Skeletal muscle cell (primary cell): ENCODE data around the gene NCAPD3.

ENCODE experiments used
- DNase-seq: peaks from one replicate; pipeline ENCODE4 v3.0.0-alpha.2; 2010; ENCODE audit warnings: low read depth
- H3K4me3 ChIP-seq: 2 replicates; pipeline ENCODE4 v1.5.1; 2011; ENCODE audit warnings: low read depth, mild to moderate bottlenecking, control low read depth, low read length, moderate library complexity

The NCAPD3 gene

DNA sequence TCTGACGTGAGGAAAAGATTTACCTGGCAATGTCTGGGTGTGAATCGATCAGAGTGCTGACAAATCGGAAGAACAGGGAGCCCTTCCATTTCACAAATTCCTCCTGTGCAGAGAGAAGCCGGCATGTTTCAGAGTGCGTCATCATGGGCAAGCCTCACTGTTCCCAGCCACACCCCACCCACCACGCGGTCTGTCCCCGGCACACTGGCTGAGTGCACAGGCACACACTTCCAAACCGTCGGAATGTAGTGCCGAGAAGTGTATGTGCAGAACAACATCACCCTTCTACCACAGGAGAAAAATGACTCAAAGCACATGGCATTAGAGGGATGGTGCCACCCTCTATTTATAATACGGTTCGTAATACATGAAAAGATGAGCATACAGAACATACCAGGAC is 47.5 kb downstream of the NCAPD3 start:
- DNase-seq, result no peak
- H3K4me3 ChIP-seq, result no peak overlapping the region

DNA sequence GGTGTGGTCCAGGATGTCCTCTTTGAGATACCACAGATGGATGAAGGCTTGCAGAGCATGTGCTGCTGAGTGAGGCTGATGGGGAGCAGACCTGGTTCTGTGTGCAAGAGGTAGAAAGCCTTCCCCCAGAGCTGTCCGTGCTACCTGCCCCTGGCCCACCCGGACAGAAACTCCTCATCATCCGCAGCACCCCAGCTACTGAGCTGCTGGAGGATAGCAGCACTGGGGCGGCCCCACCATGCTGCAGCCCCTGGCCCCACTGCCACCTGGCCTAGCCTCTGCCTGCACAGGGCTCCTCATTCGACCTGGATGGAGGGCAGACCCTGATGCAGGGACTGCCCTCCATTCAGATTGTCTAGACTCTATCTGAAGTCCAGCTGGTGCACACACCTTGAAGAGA is 50.5 kb downstream of the NCAPD3 start:
- no peak for DNase-seq
- no peak overlapping the region for H3K4me3 ChIP-seq

DNA sequence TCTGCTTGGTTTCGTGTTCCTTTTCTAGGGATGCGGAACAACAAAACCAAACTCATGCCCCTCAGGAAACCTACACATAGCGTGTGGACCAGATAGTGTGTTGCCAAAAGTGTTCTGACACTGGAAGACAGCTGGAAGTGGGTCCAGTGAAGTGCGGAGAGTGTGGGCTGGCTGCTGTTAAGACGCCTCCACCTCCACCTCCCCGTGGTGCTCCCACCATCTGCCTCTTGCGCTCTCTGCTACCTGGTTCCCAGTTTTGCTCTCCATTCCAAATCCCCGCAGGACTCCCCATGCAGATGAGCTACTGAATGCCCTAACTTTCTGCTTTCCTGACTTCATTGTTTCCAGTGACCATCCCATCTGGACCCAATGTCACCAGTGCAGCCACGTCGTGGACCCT is 51.8 kb downstream of the NCAPD3 start:
- no peak for DNase-seq
- H3K4me3 ChIP-seq, result no peak overlapping the region

DNA sequence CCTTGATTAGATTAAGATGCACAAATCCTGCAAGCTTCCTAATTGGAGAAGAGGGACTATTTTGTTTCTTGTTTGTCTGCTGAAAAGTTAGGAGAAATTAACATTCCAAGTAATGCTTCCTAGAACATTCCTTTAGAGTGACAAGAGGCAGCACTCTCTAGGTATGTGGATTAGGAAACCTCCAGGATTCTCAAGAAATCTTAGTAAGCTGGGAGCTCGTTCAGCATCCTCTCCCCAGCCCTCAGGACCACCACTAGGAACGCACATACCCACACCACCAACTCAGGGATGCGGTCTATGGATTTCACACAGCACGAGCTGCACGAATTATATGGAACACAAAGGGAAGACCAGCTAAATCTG is 52.9 kb downstream of the NCAPD3 start:
- DNase-seq, result no peak
- H3K4me3 ChIP-seq, result no peak overlapping the region

DNA sequence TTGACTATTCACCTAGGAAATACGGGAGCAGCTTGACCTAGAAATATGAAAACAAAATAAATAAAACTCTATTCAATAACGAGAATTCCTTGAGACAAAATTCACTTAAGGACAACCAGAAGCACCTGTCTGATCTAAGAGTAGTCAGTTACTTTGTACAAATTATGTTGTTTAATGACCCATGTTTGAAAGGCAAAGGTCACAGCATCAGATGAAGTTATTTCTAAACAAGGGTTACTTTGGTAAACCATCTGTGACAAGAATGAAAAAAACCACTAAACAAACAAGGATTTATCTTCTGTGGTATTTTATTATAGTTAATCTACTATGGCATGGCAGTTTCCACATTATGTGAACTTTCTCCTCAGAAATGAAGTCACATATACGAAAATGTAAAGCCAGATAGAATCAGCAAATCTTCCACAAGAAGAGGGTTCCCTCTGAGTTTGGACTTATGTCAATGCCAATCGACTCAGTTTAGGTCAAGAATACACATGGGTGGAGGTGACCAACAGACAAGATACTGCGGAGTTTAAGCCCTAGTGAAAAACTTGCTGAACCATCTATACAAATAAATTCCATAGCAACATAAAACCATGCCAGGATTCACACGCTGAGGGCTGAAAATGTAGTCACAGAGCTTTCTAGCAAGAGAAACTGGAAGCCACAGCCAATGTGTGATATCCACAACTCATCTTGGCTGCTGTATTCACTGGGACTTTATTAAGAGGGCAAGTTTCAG is 53.4 kb downstream of the NCAPD3 start:
- no peak for DNase-seq
- no peak overlapping the region for H3K4me3 ChIP-seq

DNA sequence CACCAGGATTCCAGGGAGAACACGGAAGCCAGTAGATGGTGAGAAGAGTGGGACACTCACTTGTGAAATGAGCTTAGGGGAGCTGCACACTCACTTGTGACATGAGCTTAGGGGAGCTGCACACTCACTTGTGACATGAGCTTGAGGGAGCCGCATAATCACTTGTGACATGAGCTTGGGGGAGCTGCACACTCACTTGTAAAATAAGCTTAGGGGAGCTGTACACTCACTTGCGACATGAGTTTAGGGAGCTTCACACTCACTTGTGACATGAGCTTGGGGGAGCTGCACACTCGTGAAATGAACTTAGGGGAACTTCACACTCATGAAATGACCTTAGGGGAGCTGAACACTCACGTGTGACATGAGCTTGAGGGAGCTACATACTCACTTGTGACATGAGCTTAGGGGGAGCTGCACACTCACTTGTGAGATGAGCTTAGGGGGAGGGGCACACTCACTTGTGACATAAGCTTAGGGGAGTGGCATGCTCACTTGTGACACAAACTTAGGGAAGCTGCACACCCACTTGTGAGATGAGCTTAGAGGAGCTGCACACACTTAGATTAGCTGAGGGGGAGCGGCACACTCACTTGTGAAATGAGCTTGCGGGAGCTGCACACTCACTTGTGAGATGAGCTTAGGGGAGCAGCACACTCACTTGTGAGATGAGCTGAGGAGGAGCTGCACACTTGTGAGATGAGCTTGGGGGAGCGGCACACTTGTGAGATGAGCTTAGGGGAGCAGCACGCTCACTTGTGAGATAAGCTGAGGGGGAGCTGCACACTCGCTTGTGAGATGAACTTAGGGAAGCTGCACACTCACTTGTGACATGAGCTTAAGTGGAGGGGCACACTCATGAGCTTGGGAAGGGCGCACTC is 59.0 kb downstream of the NCAPD3 start:
- H3K4me3 ChIP-seq, result no peak overlapping the region
- DNase-seq, result no peak

DNA sequence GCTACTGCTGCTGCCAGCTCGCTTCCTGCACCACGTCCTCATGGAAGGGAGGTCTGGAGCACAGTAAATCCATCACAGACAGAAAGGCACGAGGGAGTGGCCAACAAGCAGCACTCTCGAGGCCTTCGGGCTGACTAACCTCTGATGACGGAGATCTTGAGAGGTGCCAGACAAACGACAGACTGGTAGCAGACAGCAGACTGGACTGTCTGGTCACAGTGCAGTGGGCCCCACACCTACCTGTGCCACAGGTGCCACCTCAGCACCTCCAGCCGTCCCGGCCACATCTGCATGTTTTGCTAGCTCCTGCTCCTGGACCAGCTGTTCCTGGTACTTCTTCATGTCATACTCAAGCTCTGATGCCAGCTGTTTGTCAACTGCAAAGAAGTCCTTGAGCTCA is 64.1 kb downstream of the NCAPD3 start:
- no peak overlapping the region for H3K4me3 ChIP-seq
- DNase-seq, result no peak

DNA sequence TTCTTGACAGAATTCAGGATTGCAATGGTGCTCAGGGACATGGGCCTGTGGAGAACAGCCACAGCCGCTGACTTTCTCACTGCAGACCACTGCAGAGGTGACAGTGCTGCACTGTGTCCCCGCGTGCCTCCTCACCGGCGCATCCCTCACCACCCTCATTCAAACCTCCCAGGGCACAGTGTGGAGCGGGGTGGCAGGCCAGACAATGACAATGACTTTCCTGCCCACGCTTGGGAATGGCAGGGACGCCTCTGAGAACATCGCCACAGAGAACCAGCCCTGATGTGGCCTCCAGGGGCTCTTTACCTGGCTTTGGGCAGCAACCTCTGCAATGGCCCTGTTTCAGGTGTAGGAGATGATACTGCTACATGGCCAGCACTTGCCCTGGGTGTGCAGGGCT is 65.7 kb downstream of the NCAPD3 start:
- no peak overlapping the region for H3K4me3 ChIP-seq
- DNase-seq, result no peak

DNA sequence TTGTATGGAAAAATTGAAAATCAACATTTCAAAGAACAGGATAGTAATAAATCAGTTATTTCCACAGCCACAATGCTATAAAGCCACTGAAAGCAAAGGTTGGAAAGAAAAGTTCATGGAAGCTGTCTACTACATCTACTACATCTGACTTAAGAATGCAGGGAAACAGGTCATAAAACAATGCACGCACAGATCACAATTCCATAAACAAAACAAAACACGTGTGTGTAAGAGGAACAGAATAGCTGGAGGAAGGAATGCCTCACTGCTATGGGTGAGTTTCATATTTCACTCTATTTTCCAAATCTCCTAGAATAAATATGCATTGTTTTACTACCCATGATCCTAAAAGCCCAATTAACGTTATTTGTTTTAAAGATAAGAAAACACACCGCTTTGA is 66.3 kb downstream of the NCAPD3 start:
- no peak for DNase-seq
- no peak overlapping the region for H3K4me3 ChIP-seq

DNA sequence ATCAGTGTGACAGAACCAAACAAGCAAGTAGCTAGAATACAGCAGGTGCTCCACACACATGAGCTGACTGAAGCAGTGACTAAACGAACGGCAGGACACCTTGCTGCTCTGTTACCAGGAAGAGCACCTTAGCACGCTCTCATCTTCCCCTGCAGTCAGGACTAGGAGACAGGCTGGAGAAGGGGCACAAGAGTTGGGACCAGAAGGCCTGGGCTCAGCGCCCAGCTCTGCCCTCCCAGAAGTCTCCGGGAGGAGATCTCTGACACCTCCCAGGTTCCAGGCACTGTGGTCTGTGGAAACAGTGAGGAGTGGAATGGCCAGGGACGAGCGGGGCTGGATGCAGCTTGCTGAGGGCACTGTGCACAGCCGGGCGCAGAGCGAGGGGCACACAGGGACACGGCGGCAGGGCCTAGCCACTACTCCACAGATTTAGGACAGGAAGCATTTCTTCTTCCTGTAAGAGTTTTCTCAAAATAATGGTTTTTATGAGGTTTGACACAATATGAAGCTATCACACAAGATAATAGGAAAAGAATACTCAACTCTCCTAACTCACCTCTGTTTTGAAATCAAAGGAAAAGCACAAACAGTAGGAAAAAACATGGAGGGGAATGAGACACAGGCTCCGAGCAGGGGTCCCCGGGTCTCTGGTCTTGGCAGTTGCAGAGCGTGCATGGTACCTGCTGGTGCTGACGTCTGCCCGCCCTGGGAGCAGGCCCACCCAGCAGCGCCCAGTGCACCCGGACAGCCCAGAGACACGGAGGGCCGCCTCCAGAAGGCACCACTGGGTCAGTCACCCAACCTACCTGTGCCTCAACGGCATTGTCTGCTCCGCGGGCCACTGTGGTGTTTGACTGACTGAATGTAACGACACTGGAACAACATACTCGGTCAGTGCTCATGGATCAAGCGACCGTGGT is 67.6 kb downstream of the NCAPD3 start:
- no peak overlapping the region for H3K4me3 ChIP-seq
- DNase-seq, result no peak

DNA sequence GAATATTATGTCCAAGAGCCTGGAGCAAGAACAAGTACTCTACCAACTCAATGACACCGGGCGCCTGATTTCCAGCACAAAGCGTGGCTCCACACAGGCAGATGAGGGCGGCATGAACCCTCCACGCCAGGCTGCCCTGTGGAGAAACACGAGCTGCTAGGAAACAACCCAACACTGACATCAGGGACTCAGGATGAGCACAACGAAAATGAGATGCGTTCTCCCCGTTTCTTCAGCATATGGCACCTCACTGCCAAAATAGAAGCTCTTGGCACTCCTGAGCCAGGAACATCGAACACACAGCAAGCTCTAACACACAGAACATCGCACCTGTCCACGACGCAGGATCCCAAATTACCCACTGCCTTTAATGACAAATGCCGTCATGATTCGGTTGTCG is 68.3 kb downstream of the NCAPD3 start:
- H3K4me3 ChIP-seq, result no peak overlapping the region
- no peak for DNase-seq

DNA sequence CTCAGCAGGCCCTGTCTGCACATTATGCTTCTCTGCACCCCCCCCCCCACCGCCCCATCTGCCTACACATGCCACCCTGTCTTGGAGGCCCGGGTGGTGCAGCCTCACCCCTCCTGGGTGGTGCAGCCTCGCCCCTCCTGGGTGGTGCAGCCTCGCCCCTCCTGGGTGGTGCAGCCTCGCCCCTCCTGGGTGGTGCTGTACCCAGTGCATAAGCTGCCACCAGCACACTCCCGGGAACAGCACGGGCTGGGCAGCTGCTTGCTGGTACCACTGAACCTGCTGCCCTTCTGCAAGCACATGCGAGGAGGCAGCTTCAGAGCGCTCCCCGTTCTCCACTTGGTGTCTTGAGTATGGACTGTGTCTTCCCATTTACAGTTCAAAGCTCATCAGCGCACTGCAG is 69.3 kb downstream of the NCAPD3 start:
- DNase-seq, result no peak
- no peak overlapping the region for H3K4me3 ChIP-seq

DNA sequence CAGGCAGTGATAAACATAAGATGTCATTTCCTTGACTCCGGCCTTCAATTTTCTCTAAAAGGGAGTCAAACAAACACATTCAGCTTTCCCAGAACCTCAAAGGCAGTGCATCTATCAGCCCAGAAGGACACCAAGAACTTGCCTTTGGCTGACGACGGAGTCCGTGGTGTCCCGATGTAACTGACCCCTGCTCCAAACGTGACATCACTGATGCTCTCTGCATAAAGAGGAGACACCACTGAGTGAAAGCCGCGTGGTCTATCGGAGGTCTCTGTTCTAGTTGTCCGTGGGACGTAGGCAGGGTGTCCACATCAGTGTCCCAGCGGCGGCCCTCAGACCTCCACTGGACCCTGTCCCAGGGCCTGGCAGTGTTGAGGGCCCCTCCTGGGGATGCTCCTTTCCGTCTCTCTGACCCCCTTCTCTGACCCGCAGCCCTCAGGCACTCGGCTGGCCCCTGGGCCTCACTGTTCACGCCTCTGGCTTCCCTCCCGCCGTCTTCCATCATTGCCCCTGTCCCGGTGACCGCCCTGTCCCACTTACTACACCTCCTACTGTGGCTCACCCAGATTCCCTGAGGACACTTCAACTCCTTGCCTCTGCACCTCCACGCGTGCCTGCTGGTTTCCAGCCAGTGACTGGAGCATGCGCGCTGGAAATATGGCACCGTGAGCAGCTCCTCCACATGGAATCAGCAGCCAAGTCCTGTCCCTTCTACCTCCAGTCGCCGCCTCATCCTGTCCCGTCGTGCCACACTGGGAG is 70.4 kb downstream of the NCAPD3 start:
- no peak overlapping the region for H3K4me3 ChIP-seq
- DNase-seq, result no peak

DNA sequence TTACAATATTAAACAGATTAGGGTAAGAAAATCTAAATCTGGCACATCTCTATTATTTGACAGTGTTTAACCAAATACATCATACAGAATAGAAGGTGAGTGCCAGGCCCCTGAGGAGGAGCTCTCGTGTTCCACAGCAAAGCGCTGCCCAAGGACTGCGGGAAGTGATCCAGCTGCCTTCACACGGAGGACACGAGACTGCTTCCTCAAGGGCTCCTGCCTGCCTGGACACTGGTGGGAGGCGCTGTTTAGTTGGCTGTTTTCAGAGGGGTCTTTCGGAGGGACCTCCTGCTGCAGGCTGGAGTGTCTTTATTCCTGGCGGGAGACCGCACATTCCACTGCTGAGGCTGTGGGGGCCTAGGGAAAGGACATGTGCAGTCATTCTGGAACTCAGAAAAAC is 71.1 kb downstream of the NCAPD3 start:
- no peak overlapping the region for H3K4me3 ChIP-seq
- DNase-seq, result no peak

DNA sequence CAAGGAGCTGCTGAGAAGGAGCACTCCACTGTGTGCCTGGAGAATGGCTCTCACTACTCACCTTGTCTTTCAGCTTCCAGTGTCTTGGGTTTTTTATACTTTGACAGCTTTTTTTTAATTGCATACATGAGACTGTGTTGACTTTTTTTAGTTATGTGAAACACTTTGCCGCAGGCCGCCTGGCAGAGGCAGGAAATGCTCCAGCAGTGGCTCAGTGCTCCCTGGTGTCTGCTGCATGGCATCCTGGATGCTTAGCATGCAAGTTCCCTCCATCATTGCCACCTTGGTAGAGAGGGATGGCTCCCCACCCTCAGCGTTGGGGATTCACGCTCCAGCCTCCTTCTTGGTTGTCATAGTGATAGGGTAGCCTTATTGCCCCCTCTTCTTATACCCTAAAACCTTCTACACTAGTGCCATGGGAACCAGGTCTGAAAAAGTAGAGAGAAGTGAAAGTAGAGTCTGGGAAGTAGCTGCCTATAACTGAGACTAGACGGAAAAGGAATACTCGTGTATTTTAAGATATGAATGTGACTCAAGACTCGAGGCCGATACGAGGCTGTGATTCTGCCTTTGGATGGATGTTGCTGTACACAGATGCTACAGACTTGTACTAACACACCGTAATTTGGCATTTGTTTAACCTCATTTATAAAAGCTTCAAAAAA is 72.6 kb downstream of the NCAPD3 start:
- H3K4me3 ChIP-seq, result no peak overlapping the region
- DNase-seq, result no peak

DNA sequence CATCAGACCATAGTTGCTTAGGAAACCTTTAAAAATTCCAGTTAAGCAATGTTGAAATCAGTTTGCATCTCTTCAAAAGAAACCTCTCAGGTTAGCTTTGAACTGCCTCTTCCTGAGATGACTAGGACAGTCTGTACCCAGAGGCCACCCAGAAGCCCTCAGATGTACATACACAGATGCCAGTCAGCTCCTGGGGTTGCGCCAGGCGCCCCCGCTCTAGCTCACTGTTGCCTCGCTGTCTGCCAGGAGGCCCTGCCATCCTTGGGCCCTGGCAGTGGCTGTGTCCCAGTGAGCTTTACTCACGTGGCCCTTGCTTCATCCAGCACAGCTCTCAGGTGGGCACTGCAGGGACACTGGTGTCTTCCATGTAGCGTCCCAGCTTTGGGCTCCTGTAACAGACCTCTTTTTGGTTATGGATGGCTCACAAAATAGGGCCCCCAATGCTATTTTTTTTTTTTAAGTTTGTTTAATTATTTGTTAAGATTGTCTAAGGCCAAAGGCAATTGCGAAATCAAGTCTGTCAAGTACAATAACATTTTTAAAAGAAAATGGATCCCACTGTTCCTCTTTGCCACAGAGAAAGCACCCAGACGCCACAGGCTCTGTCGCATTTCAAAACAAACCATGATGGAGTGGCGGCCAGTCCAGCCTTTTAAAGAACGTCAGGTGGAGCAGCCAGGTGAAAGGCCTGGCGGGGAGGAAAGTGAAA is 73.4 kb downstream of the NCAPD3 start:
- no peak for DNase-seq
- H3K4me3 ChIP-seq, result no peak overlapping the region

DNA sequence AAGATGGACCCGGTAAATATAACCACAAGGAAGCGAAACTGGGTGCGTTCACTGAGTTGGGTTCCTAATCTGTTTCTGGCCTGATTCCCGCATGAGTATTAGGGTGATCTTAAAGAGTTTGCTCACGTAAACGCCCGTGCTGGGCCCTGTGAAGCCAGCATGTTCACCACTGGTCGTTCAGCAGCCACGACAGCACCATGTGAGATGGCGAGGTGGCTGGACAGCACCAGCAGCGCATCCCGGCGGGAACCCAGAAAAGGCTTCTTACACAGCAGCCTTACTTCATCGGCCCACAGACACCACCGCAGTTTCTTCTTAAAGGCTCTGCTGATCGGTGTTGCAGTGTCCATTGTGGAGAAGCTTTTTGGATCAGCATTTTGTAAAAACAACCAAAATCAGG is 74.4 kb downstream of the NCAPD3 start:
- no peak overlapping the region for H3K4me3 ChIP-seq
- DNase-seq, result no peak

DNA sequence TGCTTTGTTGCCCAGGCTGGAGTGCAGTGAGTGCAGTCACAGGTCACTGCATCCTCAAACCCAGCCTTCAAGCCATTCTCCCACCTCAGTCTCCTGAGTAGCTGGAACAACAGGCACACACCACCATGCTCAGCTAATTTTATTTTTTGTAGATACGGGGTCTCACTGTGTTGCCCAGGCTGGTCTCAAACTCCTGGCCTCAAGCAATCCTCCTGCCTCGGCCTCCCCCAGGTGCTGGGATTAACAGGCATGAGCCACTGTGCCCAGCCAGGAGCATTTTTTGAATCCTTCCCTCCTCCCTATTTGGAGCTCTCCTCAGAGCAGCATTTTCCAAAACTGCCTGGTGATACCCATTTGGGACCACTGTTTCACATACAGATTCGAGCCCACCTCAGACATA is 77.2 kb downstream of the NCAPD3 start:
- no peak for DNase-seq
- H3K4me3 ChIP-seq, result no peak overlapping the region
